ENCODE data around the gene TNIK. TPM values are rescaled to one million over a fixed set of nuclear protein-coding genes. Genes with fewer than 3 reads are reported as not detected.
A peak's percentile ranks its signal among the peaks of the same experiment; 100 is the strongest.

Gene TNIK
- total and polyA plus RNA-seq, 2 of the 13 experiments (the other 11 are each of a cell fraction or from before 2014, with no cell fraction given): 0.15 to 0.22 TPM

DNA sequence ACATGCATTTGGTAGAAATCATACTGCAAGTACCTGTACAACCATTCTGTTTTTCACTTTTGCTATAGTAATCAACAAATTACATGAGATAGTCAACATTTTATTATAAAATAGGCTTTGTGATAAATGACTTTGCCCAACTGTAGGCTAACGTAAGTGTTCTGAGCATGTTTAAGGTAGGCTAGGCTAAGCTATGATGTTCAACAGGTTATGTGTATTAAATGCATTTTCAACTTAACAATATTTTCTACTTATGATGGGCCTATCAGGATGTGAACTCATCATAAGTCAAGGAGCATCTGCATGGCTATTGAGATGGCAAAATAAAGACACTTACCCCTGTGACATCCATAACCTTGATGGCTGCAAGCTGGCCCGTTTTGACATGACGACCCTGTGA, 232.4 kb downstream of the TNIK start:
- 59% methylated on average over 3 of the region's 3 CpGs for WGBS (ENCODE audit: low lambda C conversion rate)
- FAIRE-seq: no peak
- DNase-seq (ENCODE audit: low spot score): no peak
- ChIA-PET POLR2A (no interaction called here), CTCF (ENCODE audit: low intra/inter-chr PET ratio, low total read pairs) (no interaction called here)
- Histone ChIP-seq H2AFZ (ENCODE audit: low read length) (no peak overlapping the region), H3K4me2 (ENCODE audit: low read depth, low read length) (no peak overlapping the region), H4K20me1 (ENCODE audit: insufficient read depth, low read length) (no peaks in the 10 kb centered on the region), H3K27ac (ENCODE audit: extremely low read length, insufficient read depth, low read length) (no peak overlapping the region), H3K36me3 (replicated peaks in 1 of 2; ENCODE audit: control insufficient read depth in 1 of 2, insufficient read depth in 2 of 2, low read length in 2 of 2) (no peaks in the 10 kb centered on the region), H3K9ac (ENCODE audit: insufficient read depth, low read depth, low read length) (no peak overlapping the region), H3K27me3 (ENCODE audit: control insufficient read depth in 1 of 2, insufficient read depth in 2 of 2, low read length in 2 of 2) (no peaks in the 10 kb centered on the region), H3K4me1 (ENCODE audit: insufficient read depth, low read length) (peaks cover 28% of the 10 kb centered on the region), H3K9me3 (ENCODE audit: low read length) (0 out of 2 replicates have a peak, but pooled peaks cover 7% of the 10 kb centered on the region), H3K79me2 (ENCODE audit: insufficient read depth, low read length) (no peaks in the 10 kb centered on the region), H3K4me3 (replicated peaks in 1 of 3; ENCODE audit: insufficient read depth in 1 of 3, low read depth in 2 of 3, low read length in 3 of 3) (no peak overlapping the region)
- no peak for ATAC-seq
- intact Hi-C loops (cut with micrococcal nuclease; ENCODE audit: unreplicated experiment) (no loop called here), in situ Hi-C loops (cut with HindIII; ENCODE audit: extremely low pct_ligation_motif_present, low pct_unique_long_range_greater_than_20kb) (no loop called here)
- TF ChIP-seq ZNF205 (CRISPR knock-in tag; IDR thresholded peaks at IDR 0.05) (no peak), ZBTB38 (CRISPR knock-in tag; IDR thresholded peaks at IDR 0.05) (no peak), ZNF839 (CRISPR knock-in tag; IDR thresholded peaks at IDR 0.05; ENCODE audit: borderline replicate concordance) (no peak)
- no TSS peak for BruUV-seq (replicated peaks)

DNA sequence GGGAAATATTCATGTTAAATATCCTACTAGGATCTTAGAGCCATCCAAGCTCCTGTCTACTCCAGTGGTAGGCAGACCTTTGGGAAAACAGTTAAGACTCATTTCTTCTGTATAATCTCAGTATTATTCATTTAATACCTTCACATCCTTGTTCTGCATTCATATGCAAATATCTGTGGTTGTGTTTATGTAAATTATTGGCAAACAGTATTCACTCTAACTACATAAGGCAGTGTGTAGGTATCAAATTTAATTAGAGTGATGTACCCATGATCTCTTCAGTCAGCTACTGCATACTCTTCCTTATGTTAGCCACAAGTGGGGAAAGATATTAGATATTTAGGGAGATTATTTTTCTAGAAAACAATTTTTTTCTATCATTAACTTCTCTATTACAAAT, 232.8 kb downstream of the TNIK start:
- TF ChIP-seq HMG20A (CRISPR knock-in tag; IDR thresholded peaks at IDR 0.05; ENCODE audit: borderline replicate concordance) (no peak), ZSCAN21 (CRISPR knock-in tag; IDR thresholded peaks at IDR 0.05; ENCODE audit: borderline replicate concordance) (no peak), ZNF570 (CRISPR knock-in tag; IDR thresholded peaks at IDR 0.05; ENCODE audit: borderline replicate concordance) (no peak), KLF6 (CRISPR knock-in tag; IDR thresholded peaks at IDR 0.05) (no peak), ZNF614 (CRISPR knock-in tag; IDR thresholded peaks at IDR 0.05; ENCODE audit: borderline replicate concordance) (no peak)
- TF ChIP-seq, protein P1, sequence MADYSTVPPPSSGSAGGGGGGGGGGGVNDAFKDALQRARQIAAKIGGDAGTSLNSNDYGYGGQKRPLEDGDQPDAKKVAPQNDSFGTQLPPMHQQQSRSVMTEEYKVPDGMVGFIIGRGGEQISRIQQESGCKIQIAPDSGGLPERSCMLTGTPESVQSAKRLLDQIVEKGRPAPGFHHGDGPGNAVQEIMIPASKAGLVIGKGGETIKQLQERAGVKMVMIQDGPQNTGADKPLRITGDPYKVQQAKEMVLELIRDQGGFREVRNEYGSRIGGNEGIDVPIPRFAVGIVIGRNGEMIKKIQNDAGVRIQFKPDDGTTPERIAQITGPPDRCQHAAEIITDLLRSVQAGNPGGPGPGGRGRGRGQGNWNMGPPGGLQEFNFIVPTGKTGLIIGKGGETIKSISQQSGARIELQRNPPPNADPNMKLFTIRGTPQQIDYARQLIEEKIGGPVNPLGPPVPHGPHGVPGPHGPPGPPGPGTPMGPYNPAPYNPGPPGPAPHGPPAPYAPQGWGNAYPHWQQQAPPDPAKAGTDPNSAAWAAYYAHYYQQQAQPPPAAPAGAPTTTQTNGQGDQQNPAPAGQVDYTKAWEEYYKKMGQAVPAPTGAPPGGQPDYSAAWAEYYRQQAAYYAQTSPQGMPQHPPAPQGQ (CRISPR knock-in tag; IDR thresholded peaks at IDR 0.05; ENCODE audit: borderline replicate concordance): no peak
- H3K27me3 ChIP-seq (ENCODE audit: control insufficient read depth in 1 of 2, insufficient read depth in 2 of 2, low read length in 2 of 2): no peaks in the 10 kb centered on the region
- no peak overlapping the region for H3K4me3 ChIP-seq (replicated peaks in 1 of 3; ENCODE audit: insufficient read depth in 1 of 3, low read depth in 2 of 3, low read length in 3 of 3)
- CTCF ChIA-PET (ENCODE audit: low intra/inter-chr PET ratio, low total read pairs): no interaction called here
- in situ Hi-C loops (cut with HindIII; ENCODE audit: extremely low pct_ligation_motif_present, low pct_unique_long_range_greater_than_20kb) (no loop called here), intact Hi-C loops (cut with micrococcal nuclease; ENCODE audit: unreplicated experiment) (no loop called here)
- H2AFZ ChIP-seq (ENCODE audit: low read length): no peak overlapping the region
- no peak overlapping the region for H3K27ac ChIP-seq (ENCODE audit: extremely low read length, insufficient read depth, low read length)
- H3K4me2 ChIP-seq (ENCODE audit: low read depth, low read length): peak overlapping the region; percentile 24; the same call in 1 of the 2 replicates
- no peaks in the 10 kb centered on the region for H4K20me1 ChIP-seq (ENCODE audit: insufficient read depth, low read length)
- H3K9me3 ChIP-seq (ENCODE audit: low read length): 0 out of 2 replicates have a peak, but pooled peaks cover 7% of the 10 kb centered on the region
- peaks cover 28% of the 10 kb centered on the region for H3K4me1 ChIP-seq (ENCODE audit: insufficient read depth, low read length)
- POLR2A ChIA-PET: no interaction called here
- H3K79me2 ChIP-seq (ENCODE audit: insufficient read depth, low read length): no peaks in the 10 kb centered on the region
- no peaks in the 10 kb centered on the region for H3K36me3 ChIP-seq (replicated peaks in 1 of 2; ENCODE audit: control insufficient read depth in 1 of 2, insufficient read depth in 2 of 2, low read length in 2 of 2)
- H3K9ac ChIP-seq (ENCODE audit: insufficient read depth, low read depth, low read length): no peak overlapping the region
- no peak for ATAC-seq
- no TSS peak for BruUV-seq (replicated peaks)
- no peak for DNase-seq (ENCODE audit: low spot score)
- FAIRE-seq: no peak

All from HepG2 (cell line).